ENCODE measurements around the gene CACNB1.

GRCh38 chr17:39246274-39246673 lies 48.8 kb upstream of the CACNB1 start:
- TF ChIP-seq CTCF (IDR thresholded peaks at IDR 0.05) (no peak), POLR2A (IDR thresholded peaks at IDR 0.05) (no peak), POLR2AphosphoS5 (IDR thresholded peaks at IDR 0.05) (no peak)
